Peyer's patch (tissue), 4 donors: ENCODE results near the gene KCNIP3. TPM values are rescaled to one million over a fixed set of nuclear protein-coding genes. Genes with fewer than 3 reads are reported as not detected.

Experiments used
- DNase-seq, 3 donors: peaks; one replicate each; pipeline ENCODE4 v3.0.0-alpha.2; 2017 to 2019
- H3K27ac ChIP-seq, 4 donors: fragments of 200-600 bp; sonication (generic); one replicate each; pipeline ENCODE4 v1.5.1; 2016 to 2019
- H3K27me3 ChIP-seq, 2 donors: fragments of 200-600 bp; sonication (generic); one replicate each; pipeline ENCODE4 v1.5.1; 2019
- H3K36me3 ChIP-seq, 3 donors: fragments of 200-600 bp; sonication (generic); one replicate each; pipeline ENCODE4 v1.5.1; 2016 to 2019
- H3K4me1 ChIP-seq, 4 donors: fragments of 200-600 bp; sonication (generic); one replicate each; pipeline ENCODE4 v1.5.1; 2016 to 2019
- H3K4me3 ChIP-seq, 4 donors: fragments of 200-600 bp; sonication (generic); 1 replicate in 3 of 4; 2 replicates in 1 of 4; pipeline ENCODE4 v1.5.1; 2016 to 2019; ENCODE audit warnings: mild to moderate bottlenecking in 1 of 4
- H3K9me3 ChIP-seq, 4 donors: fragments of 200-600 bp; sonication (generic); one replicate each; pipeline ENCODE4 v1.5.1; 2016 to 2019; ENCODE audit warnings: mild to moderate bottlenecking in 1 of 4
- POLR2A ChIP-seq, 2 donors: fragments of 450-650 bp; IDR thresholded peaks; one replicate each; pipeline ENCODE4 v1.5.1; 2017; ENCODE audit warnings: antibody characterized with exemption in 2 of 2, mild to moderate bottlenecking in 2 of 2, moderate library complexity in 2 of 2
- total RNA-seq, 4 donors: library from RNA; depleted of rRNA; stranded (reverse); fragments of >200 nt; gene quantifications; one replicate each; pipeline ENCODE4 v1.1.0, GENCODE V29; 2016
- TF ChIP-seq, protein P1 (sequence below), 6 experiments: fragments of 450-650 bp in 4 of 6; fragments of 200-600 bp in 2 of 6; sonication (generic) in 1 of 6; IDR thresholded peaks; one replicate each; pipeline ENCODE4 v1.5.1; 2017 to 2019; ENCODE audit warnings: antibody characterized with exemption in 6 of 6, mild to moderate bottlenecking in 3 of 6, moderate library complexity in 1 of 6

KCNIP3 gene
- total RNA-seq, 4 donors from 2014 or later: 4.9 to 11.4 (median 7.2) TPM

DNA sequence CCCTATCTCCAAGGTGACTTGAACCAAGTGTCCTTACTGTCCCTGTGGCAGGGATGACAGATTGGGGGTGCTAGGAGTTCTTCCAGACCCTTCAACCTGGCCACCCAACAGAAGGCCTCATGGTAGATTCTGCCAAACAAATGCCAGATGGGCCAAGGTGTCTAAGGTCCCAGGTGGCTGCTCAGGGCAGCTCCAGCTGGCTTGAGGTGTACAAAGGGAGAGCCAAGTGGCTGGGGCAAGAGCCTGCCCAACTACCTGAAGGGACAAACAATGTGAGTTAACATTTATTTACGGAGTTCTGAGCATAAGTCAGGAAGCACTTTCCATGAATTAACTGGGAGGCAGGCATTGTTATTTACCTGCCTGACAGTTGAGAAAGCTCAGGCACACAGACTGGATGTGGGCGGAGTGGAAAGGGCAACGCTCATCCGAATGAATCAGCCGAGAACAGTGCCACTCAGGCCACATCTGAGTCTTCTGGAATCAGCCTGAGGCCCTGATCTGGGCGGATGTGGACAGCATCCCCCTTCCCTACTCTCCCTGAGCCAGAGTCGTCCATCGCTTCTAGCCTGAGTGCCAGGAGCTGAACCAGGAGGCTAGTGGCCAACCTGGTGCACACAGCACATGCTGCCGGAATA lies 4.4 kb upstream of the KCNIP3 start:
- Histone ChIP-seq H3K4me1 (no peaks in the 10 kb centered on the region), H3K36me3 (no peaks in the 10 kb centered on the region), H3K9me3 (peaks cover 0 to 9% (median 3%) of the 10 kb centered on the region in 4 donors), H3K4me3 (no peak overlapping the region), H3K27ac (no peak overlapping the region), H3K27me3 (no peaks in the 10 kb centered on the region)
- TF ChIP-seq, protein P1, sequence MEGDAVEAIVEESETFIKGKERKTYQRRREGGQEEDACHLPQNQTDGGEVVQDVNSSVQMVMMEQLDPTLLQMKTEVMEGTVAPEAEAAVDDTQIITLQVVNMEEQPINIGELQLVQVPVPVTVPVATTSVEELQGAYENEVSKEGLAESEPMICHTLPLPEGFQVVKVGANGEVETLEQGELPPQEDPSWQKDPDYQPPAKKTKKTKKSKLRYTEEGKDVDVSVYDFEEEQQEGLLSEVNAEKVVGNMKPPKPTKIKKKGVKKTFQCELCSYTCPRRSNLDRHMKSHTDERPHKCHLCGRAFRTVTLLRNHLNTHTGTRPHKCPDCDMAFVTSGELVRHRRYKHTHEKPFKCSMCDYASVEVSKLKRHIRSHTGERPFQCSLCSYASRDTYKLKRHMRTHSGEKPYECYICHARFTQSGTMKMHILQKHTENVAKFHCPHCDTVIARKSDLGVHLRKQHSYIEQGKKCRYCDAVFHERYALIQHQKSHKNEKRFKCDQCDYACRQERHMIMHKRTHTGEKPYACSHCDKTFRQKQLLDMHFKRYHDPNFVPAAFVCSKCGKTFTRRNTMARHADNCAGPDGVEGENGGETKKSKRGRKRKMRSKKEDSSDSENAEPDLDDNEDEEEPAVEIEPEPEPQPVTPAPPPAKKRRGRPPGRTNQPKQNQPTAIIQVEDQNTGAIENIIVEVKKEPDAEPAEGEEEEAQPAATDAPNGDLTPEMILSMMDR (IDR thresholded peaks at IDR 0.05): no peak
- TF ChIP-seq POLR2A (IDR thresholded peaks at IDR 0.05): no peak
- no peak for DNase-seq

- Histone ChIP-seq H3K36me3 (no peaks in the 10 kb centered on the region), H3K4me3 (no peak overlapping the region), H3K9me3 (peaks cover 0 to 9% (median 3%) of the 10 kb centered on the region in 4 donors), H3K4me1 (no peaks in the 10 kb centered on the region), H3K27ac (no peak overlapping the region), H3K27me3 (no peaks in the 10 kb centered on the region)
- no peak for DNase-seq
- TF ChIP-seq POLR2A (IDR thresholded peaks at IDR 0.05): no peak
- TF ChIP-seq, protein P1 (IDR thresholded peaks at IDR 0.05): no peak
Observed at GRCh38 chr2:95294579-95295250, 2.4 kb upstream of the KCNIP3 start.

- H3K4me1 ChIP-seq: no peaks in the 10 kb centered on the region
- H3K9me3 ChIP-seq: peaks cover 0 to 8% (median 3%) of the 10 kb centered on the region in 4 donors
- no peaks in the 10 kb centered on the region for H3K27me3 ChIP-seq
- no peak overlapping the region for H3K27ac ChIP-seq
- TF ChIP-seq, protein P1 (IDR thresholded peaks at IDR 0.05): no peak
- TF ChIP-seq POLR2A (IDR thresholded peaks at IDR 0.05): no peak
- DNase-seq: no peak
- H3K4me3 ChIP-seq: no peak overlapping the region
- no peaks in the 10 kb centered on the region for H3K36me3 ChIP-seq
Observed at GRCh38 chr2:95295376-95295775, 1.8 kb upstream of the KCNIP3 start.

DNA sequence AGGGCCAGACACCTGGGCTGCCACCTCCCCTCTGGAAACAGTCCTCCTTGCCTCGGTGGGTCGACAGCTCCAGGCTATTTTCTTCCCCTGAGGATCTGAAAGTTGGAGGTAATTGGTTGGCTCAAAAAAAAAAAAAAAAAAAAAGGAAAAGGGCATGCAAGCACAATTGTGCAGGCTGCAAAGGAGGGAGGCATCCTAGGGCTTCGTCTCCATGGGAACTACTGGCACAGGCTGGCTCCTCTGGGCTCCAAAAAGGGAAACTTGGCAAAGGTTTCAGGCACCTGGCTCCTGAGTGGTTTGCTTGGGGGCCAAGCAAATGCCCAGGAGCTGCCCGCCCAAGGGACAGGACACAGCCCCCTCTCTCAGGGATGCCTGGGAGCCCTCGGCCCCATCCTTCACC lies 1.1 kb upstream of the KCNIP3 start:
- Histone ChIP-seq H3K4me1 (no peaks in the 10 kb centered on the region), H3K27ac (no peak overlapping the region), H3K27me3 (no peaks in the 10 kb centered on the region), H3K4me3 (no peak overlapping the region), H3K9me3 (peaks cover 0 to 5% (median under 1%) of the 10 kb centered on the region in 4 donors), H3K36me3 (no peaks in the 10 kb centered on the region)
- no peak for TF ChIP-seq POLR2A (IDR thresholded peaks at IDR 0.05)
- TF ChIP-seq, protein P1 (IDR thresholded peaks at IDR 0.05): no peak
- DNase-seq: no peak

DNA sequence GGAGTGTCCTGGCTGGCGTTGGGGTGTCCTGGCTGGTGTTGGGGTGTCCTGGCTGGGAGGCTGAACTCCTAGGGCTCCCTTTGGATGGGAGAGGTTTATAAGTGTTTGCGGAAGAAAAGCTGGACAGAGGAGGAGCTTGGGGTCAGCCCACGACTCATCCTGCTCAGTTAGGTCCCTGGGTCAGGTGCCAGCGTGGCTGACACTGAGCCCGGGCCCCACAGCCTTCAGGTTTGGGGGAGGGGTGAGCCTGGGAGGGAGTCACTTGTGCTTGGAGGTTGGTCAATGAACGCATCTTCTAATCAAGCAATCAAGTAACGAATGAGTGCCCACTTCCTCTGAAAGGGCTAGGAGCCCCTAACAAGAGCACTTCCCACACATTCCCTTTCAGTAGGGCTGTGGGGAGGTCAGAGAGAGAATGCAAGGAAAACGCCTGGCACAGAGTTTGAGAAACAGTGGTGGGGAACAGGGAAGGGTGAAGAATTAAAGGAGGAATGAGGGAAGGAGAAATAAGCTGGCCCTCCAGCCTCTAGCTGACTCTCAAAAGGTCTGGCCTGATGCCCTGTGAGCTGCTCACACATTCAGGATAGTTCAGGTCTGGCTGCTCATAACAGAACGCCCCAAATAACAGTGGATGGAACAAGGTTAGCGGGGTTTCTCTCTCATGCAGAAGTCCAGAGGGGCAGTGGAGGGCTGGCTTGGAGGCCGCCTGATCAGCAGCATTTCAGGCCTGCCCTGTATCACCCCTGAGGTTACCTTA lies 670 bp downstream of the KCNIP3 start:
- peak overlapping the region in 3 of 4 donors; percentile 14 to 28 (median 20) for H3K4me3 ChIP-seq
- H3K9me3 ChIP-seq: no peaks in the 10 kb centered on the region
- H3K36me3 ChIP-seq: no peaks in the 10 kb centered on the region
- H3K27me3 ChIP-seq: no peaks in the 10 kb centered on the region
- no peak for DNase-seq
- no peaks in the 10 kb centered on the region for H3K4me1 ChIP-seq
- no peak for TF ChIP-seq POLR2A (IDR thresholded peaks at IDR 0.05)
- TF ChIP-seq, protein P1 (IDR thresholded peaks at IDR 0.05): no peak
- no peak overlapping the region for H3K27ac ChIP-seq
